GM12878 (cell line): ENCODE results near the gene RNF41. TPM values are rescaled to one million over a fixed set of nuclear protein-coding genes. Genes with fewer than 3 reads are reported as not detected.

ENCODE experiments used
- ATAC-seq: fragments of 200-7000 bp; cut with Tn5 transposase; 3 replicates; pipeline ENCODE4 v1.9.1; 2020; ENCODE audit warnings: mild to moderate bottlenecking, moderate library complexity
- BruUV-seq: library from RNA; stranded (reverse); fragments of 400-500 nt; replicated peaks from 2 replicates; lab custom pipeline; 2021; lab: Mats Ljungman, UMichigan
- CTCF ChIA-PET: fragments of 300-600 bp; sonication (Branson Sonifier 250); formaldehyde crosslinking; extraction: SDS; loops from one replicate; lab custom pipeline; 2021; ENCODE audit warnings: inconsistent platforms; lab: Yijun Ruan, JAX
- POLR2A ChIA-PET: fragments of 350-600 bp; formaldehyde crosslinking; extraction: SDS; loops from one replicate; lab custom pipeline; 2021; ENCODE audit warnings: inconsistent platforms; lab: Charles Lee
- RAD21 ChIA-PET: fragments of 300-600 bp; sonication (Branson Sonifier 250); formaldehyde crosslinking; loops from one replicate; lab custom pipeline; 2023; ENCODE audit warnings: antibody characterized with exemption; ENCODE audit not compliant: unreplicated experiment; lab: Charles Lee
- SMC1A ChIA-PET: fragments of 300-600 bp; sonication (Branson Sonifier 250); formaldehyde crosslinking; loops from one replicate; lab custom pipeline; 2023; ENCODE audit not compliant: unreplicated experiment, uncharacterized antibody; lab: Charles Lee
- DNase-seq: peaks from one replicate; pipeline ENCODE4 v3.0.0-alpha.2; 2011; ENCODE audit warnings: low read depth, low spot score
- FAIRE-seq: peaks from 3 replicates; lab custom pipeline; 2011; peaks lifted over from hg19 to GRCh38; lab: Jason Lieb, UNC
- H2AFZ ChIP-seq: 2 replicates; pipeline ENCODE4 v1.6.0; 2011; ENCODE audit warnings: low read depth, low read length, control low read depth; ENCODE audit not compliant: control insufficient read depth
- H3K27ac ChIP-seq: 2 replicates; pipeline ENCODE4 v1.5.1; 2011; ENCODE audit warnings: control low read depth; ENCODE audit not compliant: control insufficient read depth, insufficient read depth
- H3K27me3 ChIP-seq, 2 experiments: replicated peaks in 1 of 2; 2 replicates each; pipeline versions ENCODE4 v1.6.0 to v1.6.1; 2011; ENCODE audit warnings: low read length in 1 of 2; ENCODE audit not compliant: control insufficient read depth in 2 of 2, insufficient read depth in 2 of 2
- H3K36me3 ChIP-seq, 2 experiments: 2 replicates each; pipeline ENCODE4 v1.5.1; 2011; ENCODE audit warnings: low read length in 1 of 2; ENCODE audit not compliant: control insufficient read depth in 2 of 2, insufficient read depth in 2 of 2
- H3K4me1 ChIP-seq: 2 replicates; pipeline ENCODE4 v1.6.1; 2011; ENCODE audit warnings: mild to moderate bottlenecking, low read length, moderate library complexity, mixed read lengths; ENCODE audit not compliant: control insufficient read depth, insufficient read depth
- H3K4me2 ChIP-seq: 2 replicates; pipeline ENCODE4 v1.6.0; 2011; ENCODE audit warnings: control low read depth; ENCODE audit not compliant: control insufficient read depth, insufficient read depth
- H3K4me3 ChIP-seq: fragments of 200-600 bp; sonication (generic); 2 replicates; pipeline ENCODE4 v1.5.1; 2016
- H3K79me2 ChIP-seq: 2 replicates; pipeline ENCODE4 v1.6.0; 2011; ENCODE audit warnings: low read length; ENCODE audit not compliant: control insufficient read depth, insufficient read depth
- H3K9ac ChIP-seq: 2 replicates; pipeline ENCODE4 v1.8.0; 2011; ENCODE audit warnings: low read length, control low read depth, mixed read lengths; ENCODE audit not compliant: control insufficient read depth, insufficient read depth
- H3K9me3 ChIP-seq: replicated peaks from 3 replicates; pipeline ENCODE4 v1.5.1; 2011; ENCODE audit warnings: mild to moderate bottlenecking, low read length; ENCODE audit not compliant: control insufficient read depth, insufficient read depth
- H4K20me1 ChIP-seq: 2 replicates; pipeline ENCODE4 v1.6.0; 2011; ENCODE audit not compliant: control insufficient read depth, insufficient read depth
- ATF2 ChIP-seq: IDR thresholded peaks from 2 replicates; pipeline ENCODE4 v1.6.1; 2012; ENCODE audit warnings: low read length, inconsistent platforms
- CTCF ChIP-seq, 3 experiments: IDR thresholded peaks in 2 of 3; conservative IDR thresholded peaks in 1 of 3; 2 replicates each; pipeline ENCODE4 v1.5.1; 2011; ENCODE audit warnings: low read depth in 3 of 3, low read length in 3 of 3, mild to moderate bottlenecking in 3 of 3, control low read depth in 2 of 3, moderate library complexity in 2 of 3, inconsistent platforms in 1 of 3, mixed read lengths in 1 of 3; ENCODE audit not compliant: control insufficient read depth in 2 of 3, insufficient read depth in 1 of 3; ENCODE audit errors: extremely low read depth in 1 of 3
- MEF2B ChIP-seq: fragments of 450-650 bp; IDR thresholded peaks from 2 replicates; pipeline ENCODE4 v1.6.1; 2018; ENCODE audit warnings: mild to moderate bottlenecking, moderate library complexity; ENCODE audit not compliant: partially characterized antibody, poor library complexity, severe bottlenecking
- NR2F1 ChIP-seq: fragments of 450-650 bp; conservative IDR thresholded peaks from 2 replicates; pipeline ENCODE4 v1.6.1; 2017; ENCODE audit warnings: mild to moderate bottlenecking
- WGBS: methylation state at CpG from one replicate; pipeline ENCODE4 v1.1.6; 2016; ENCODE audit warnings: low lambda C conversion rate; ENCODE audit not compliant: insufficient replicate concordance, insufficient coverage; ENCODE audit errors: missing lambda C conversion rate; 5-methylcytosine and 5-hydroxymethylcytosine counted together
- in situ Hi-C: fragments of 300-500 bp; cut with MboI; formaldehyde crosslinking; loops from 9 replicates; pipeline ENCODE4 v1.14.3; 2018; ENCODE audit warnings: mixed read lengths
- intact Hi-C: fragments of 100-400 bp; cut with micrococcal nuclease; formaldehyde crosslinking; loops from one replicate; pipeline ENCODE4 v1.14.2; 2022; ENCODE audit not compliant: unreplicated experiment
- polyA plus RNA-seq, 11 experiments: library from polyadenylated mRNA; depleted of rRNA in 4 of 11; unstranded in 6 of 11; stranded (reverse) in 5 of 11; fragments of >200 nt; fragmentation: Nextera tagmentation in 4 of 11; fragmentation: Illumina TruSeq in 1 of 11; extraction: Ambion mirVana in 4 of 11; extraction: Trizol in 1 of 11; gene quantifications; 1 replicate in 1 of 11; 2 replicates in 10 of 11; pipeline versions ENCODE4 v1.2.1 to v1.2.3, GENCODE V29; 2011 to 2016; ENCODE audit warnings: inconsistent platforms in 2 of 11, missing spikeins in 2 of 11, low read depth in 1 of 11
- total RNA-seq, 4 experiments: library from RNA; depleted of rRNA in 3 of 4; stranded (reverse); fragments of >200 nt in 3 of 4; fragmentation: Illumina TruSeq in 1 of 4; extraction: Trizol in 1 of 4; gene quantifications; 2 replicates each; pipeline versions ENCODE4 v1.2.1 to v1.2.3, GENCODE V29; 2013 to 2021

Gene RNF41
- total and polyA plus RNA-seq, 10 of the 15 experiments (the other 5 are each of a cell fraction or from before 2014, with no cell fraction given): 11.1 to 47.8 (median 30.6) TPM

- Histone ChIP-seq H3K9ac (peak overlapping the region; percentile 52; the same call in 1 of the 2 replicates), H3K4me2 (peak overlapping the region; percentile 96), H3K27me3 (no peaks in the 10 kb centered on the region), H3K4me1 (peaks cover 4% of the 10 kb centered on the region), H3K79me2 (no peaks in the 10 kb centered on the region), H3K36me3 (peaks cover 0 to 2% of the 10 kb centered on the region in 2 experiments; a peak in 1 of 4 replicates), H3K4me3 (peak overlapping the region; percentile 68; the same call in 1 of the 2 replicates), H3K27ac (peak overlapping the region; percentile 29; the same call in 1 of the 2 replicates), H4K20me1 (no peaks in the 10 kb centered on the region), H3K9me3 (no peaks in the 10 kb centered on the region), H2AFZ (peak overlapping the region; percentile 98)
- no TSS peak for BruUV-seq
- SMC1A ChIA-PET: interaction anchor here (0.6 to 0.7 kb wide), 2 partner anchors 92 to 169 kb away, joined by 3 read pairs; partner anchors contain the start of gene STAT2
- ATAC-seq (peak; percentile 36), FAIRE-seq (no peak), DNase-seq (no peak)
- in situ Hi-C loops: no loop called here
- TF ChIP-seq CTCF (IDR thresholded peaks at IDR 0.05 in 2 of 3, conservative IDR thresholded peaks at IDR 0.05 in 1 of 3; ENCODE audit: control insufficient read depth in 2 of 3, extremely low read depth in 1 of 3, insufficient read depth in 1 of 3, low read depth in 3 of 3, low read length in 3 of 3): no peak
- TF ChIP-seq NR2F1: 0 out of 2 replicates have a peak, but pooled peaks have one; percentile 63
- no peak for TF ChIP-seq ATF2
- peak; percentile 56 for TF ChIP-seq MEF2B
- CTCF ChIA-PET: interaction anchor here (0.7 to 4.5 kb wide), 13 partner anchors 8 to 196 kb away, joined by 3 to 25 read pairs (median 5); partner anchors contain the start of genes ANKRD52, CNPY2, RNF41 and STAT2
- 26% methylated on average over 21 of the region's 21 CpGs for WGBS
- POLR2A ChIA-PET: interaction anchor here (0.5 to 2.0 kb wide), 11 partner anchors 18 to 296 kb away, joined by 3 to 7 read pairs (median 4); partner anchors contain the start of genes RNF41 and ZC3H10
- RAD21 ChIA-PET: interaction anchor here (1.0 to 2.1 kb wide), 4 partner anchors 46 to 196 kb away, joined by 4 to 10 read pairs (median 6); partner anchors contain the start of genes RNF41 and SMARCC2
- intact Hi-C loops: loop anchor here (2.0 to 10.0 kb wide), 2 partner anchors 33 to 197 kb away; partner anchors contain the start of genes CS and SPRYD4
These were observed 45.8 kb upstream of the RNF41 start for GRCh38 chr12:56267443-56268071.
